Measurements from ENCODE around the gene PDE8A. TPM values are rescaled to one million over a fixed set of nuclear protein-coding genes. Genes with fewer than 3 reads are reported as not detected.

PDE8A gene
- total RNA-seq, 1 experiment from 2014 or later: 44.2 TPM

- H3K36me3 ChIP-seq (ENCODE audit: low read depth, low read length): no peaks in the 10 kb centered on the region; the same call in 1 of the 2 replicates
- no TSS peak for BruUV-seq (replicated peaks)
- H3F3A ChIP-seq (ENCODE audit: low read length, unreplicated experiment): no peaks in the 10 kb centered on the region
- no peaks in the 10 kb centered on the region for H3K4me1 ChIP-seq (ENCODE audit: insufficient read depth, low read length)
- intact Hi-C loops (cut with micrococcal nuclease): loop anchor here (2.0 kb wide), 1 partner anchor 52 kb away; no protein-coding TSS in a partner anchor
- TF ChIP-seq EZH2phosphoT487 (IDR thresholded peaks at IDR 0.05; ENCODE audit: borderline replicate concordance, low read length): no peak
- no peak for TF ChIP-seq CTCF (conservative IDR thresholded peaks at IDR 0.05; ENCODE audit: low read depth, low read length)
- TF ChIP-seq EZH2 (IDR thresholded peaks at IDR 0.05; ENCODE audit: low read length, unreplicated experiment): no peak
- no peaks in the 10 kb centered on the region for H3K9me3 ChIP-seq (ENCODE audit: low read length)
- ATAC-seq (no peak), DNase-seq (no peak)
- no peak overlapping the region for H3K4me2 ChIP-seq (ENCODE audit: low read length)
- H3K79me2 ChIP-seq (ENCODE audit: low read length): peaks cover 91% of the 10 kb centered on the region
- no peaks in the 10 kb centered on the region for H3K9me2 ChIP-seq (replicated peaks; ENCODE audit: low read length)
- no peak overlapping the region for H3K9ac ChIP-seq (ENCODE audit: low read length)
- no peak overlapping the region for H2AFZ ChIP-seq (ENCODE audit: low read length)
- CTCF ChIA-PET: no interaction called here
- H3K27ac ChIP-seq (ENCODE audit: low read length): no peak overlapping the region
- H3K4me3 ChIP-seq (ENCODE audit: low read length): no peak overlapping the region
- POLR2A ChIA-PET (ENCODE audit: unreplicated experiment): no interaction called here
- H3K27me3 ChIP-seq (ENCODE audit: low read length): no peaks in the 10 kb centered on the region
- peaks cover 35% of the 10 kb centered on the region for H4K20me1 ChIP-seq (ENCODE audit: low read length)
Measured at GRCh38 chr15:85007137-85007536, 25.5 kb downstream of the PDE8A start.

- Histone ChIP-seq H3K9me2 (replicated peaks; ENCODE audit: low read length) (no peaks in the 10 kb centered on the region), H3F3A (ENCODE audit: low read length, unreplicated experiment) (no peaks in the 10 kb centered on the region), H4K20me1 (ENCODE audit: low read length) (peaks cover 31% of the 10 kb centered on the region), H3K36me3 (ENCODE audit: low read depth, low read length) (no peaks in the 10 kb centered on the region; the same call in 1 of the 2 replicates), H3K79me2 (ENCODE audit: low read length) (peaks cover 86% of the 10 kb centered on the region), H2AFZ (ENCODE audit: low read length) (no peak overlapping the region), H3K27me3 (ENCODE audit: low read length) (no peaks in the 10 kb centered on the region), H3K4me2 (ENCODE audit: low read length) (no peak overlapping the region), H3K4me3 (ENCODE audit: low read length) (no peak overlapping the region), H3K9me3 (ENCODE audit: low read length) (no peaks in the 10 kb centered on the region), H3K9ac (ENCODE audit: low read length) (no peak overlapping the region), H3K27ac (ENCODE audit: low read length) (no peak overlapping the region), H3K4me1 (ENCODE audit: insufficient read depth, low read length) (no peaks in the 10 kb centered on the region)
- no peak for ATAC-seq
- CTCF ChIA-PET: interaction anchor here (0.6 kb wide), 1 partner anchor 39 kb away, joined by 3 read pairs; no protein-coding TSS in a partner anchor
- intact Hi-C loops (cut with micrococcal nuclease): loop anchor here (2.0 kb wide), 1 partner anchor 53 kb away; no protein-coding TSS in a partner anchor
- no peak for DNase-seq
- POLR2A ChIA-PET (ENCODE audit: unreplicated experiment): no interaction called here
- no TSS peak for BruUV-seq (replicated peaks)
- TF ChIP-seq EZH2phosphoT487 (IDR thresholded peaks at IDR 0.05; ENCODE audit: borderline replicate concordance, low read length): no peak
- TF ChIP-seq CTCF (conservative IDR thresholded peaks at IDR 0.05; ENCODE audit: low read depth, low read length): no peak
- TF ChIP-seq EZH2 (IDR thresholded peaks at IDR 0.05; ENCODE audit: low read length, unreplicated experiment): no peak
Measured at GRCh38 chr15:85007741-85008397, 26.2 kb downstream of the PDE8A start.

All from PC-3 (cell line).